HTERT RPE-1 (cell line): ENCODE results near the gene RAET1G.
"Not testable (repeated sequence)": the region's sequence is repeated elsewhere in the genome, so short reads cannot be mapped to it uniquely, and the experiment has no call there.

ENCODE experiments used
- in situ Hi-C: fragments of 300-500 bp; cut with MboI; formaldehyde crosslinking; loops from 4 replicates; pipeline ENCODE4 v1.14.3; 2020; ENCODE audit warnings: low sequenced_read_pairs

The RAET1G gene

GRCh38 chr6:149915970-149916865, 6.7 kb downstream of the RAET1G start:
- in situ Hi-C loops, result no loop called here

GRCh38 chr6:149913540-149914240, 9.2 kb downstream of the RAET1G start:
- in situ Hi-C loops, result no loop called here

- in situ Hi-C loops, result no loop called here
Observed at GRCh38 chr6:149913085-149913484, 9.8 kb downstream of the RAET1G start.

- in situ Hi-C loops, result not testable (repeated sequence)
Observed at GRCh38 chr6:149912680-149913079, 10.2 kb downstream of the RAET1G start.

- in situ Hi-C loops, result no loop called here
Observed at GRCh38 chr6:149910721-149911151, 12.2 kb downstream of the RAET1G start.

- in situ Hi-C loops, result no loop called here
Observed at GRCh38 chr6:149909701-149910470, 13.0 kb downstream of the RAET1G start.

GRCh38 chr6:149908480-149908879, 14.4 kb downstream of the RAET1G start:
- in situ Hi-C loops, result not testable (repeated sequence)

GRCh38 chr6:149907317-149907716, 15.6 kb downstream of the RAET1G start:
- in situ Hi-C loops, result no loop called here

- in situ Hi-C loops, result no loop called here
Observed at GRCh38 chr6:149906405-149906804, 16.5 kb downstream of the RAET1G start.

- in situ Hi-C loops, result no loop called here
Observed at GRCh38 chr6:149905911-149906371, 17.0 kb downstream of the RAET1G start.

GRCh38 chr6:149905371-149905910, 17.5 kb downstream of the RAET1G start:
- in situ Hi-C loops, result no loop called here

GRCh38 chr6:149904661-149905370, 18.1 kb downstream of the RAET1G start:
- in situ Hi-C loops, result no loop called here

GRCh38 chr6:149903938-149904611, 18.8 kb downstream of the RAET1G start:
- in situ Hi-C loops, result no loop called here

GRCh38 chr6:149901444-149902140, 21.3 kb downstream of the RAET1G start:
- in situ Hi-C loops, result no loop called here

GRCh38 chr6:149900620-149901443, 22.1 kb downstream of the RAET1G start:
- in situ Hi-C loops, result no loop called here

GRCh38 chr6:149899926-149900619, 22.8 kb downstream of the RAET1G start:
- in situ Hi-C loops, result no loop called here

- in situ Hi-C loops, result no loop called here
Observed at GRCh38 chr6:149899486-149899885, 23.4 kb downstream of the RAET1G start.

GRCh38 chr6:149898966-149899365, 24.0 kb downstream of the RAET1G start:
- in situ Hi-C loops, result no loop called here
